Measurements from ENCODE around the gene PLPPR1. TPM values are rescaled to one million over a fixed set of nuclear protein-coding genes. Genes with fewer than 3 reads are reported as not detected.

The PLPPR1 gene
- polyA plus RNA-seq, 3 donors = not detected

DNA sequence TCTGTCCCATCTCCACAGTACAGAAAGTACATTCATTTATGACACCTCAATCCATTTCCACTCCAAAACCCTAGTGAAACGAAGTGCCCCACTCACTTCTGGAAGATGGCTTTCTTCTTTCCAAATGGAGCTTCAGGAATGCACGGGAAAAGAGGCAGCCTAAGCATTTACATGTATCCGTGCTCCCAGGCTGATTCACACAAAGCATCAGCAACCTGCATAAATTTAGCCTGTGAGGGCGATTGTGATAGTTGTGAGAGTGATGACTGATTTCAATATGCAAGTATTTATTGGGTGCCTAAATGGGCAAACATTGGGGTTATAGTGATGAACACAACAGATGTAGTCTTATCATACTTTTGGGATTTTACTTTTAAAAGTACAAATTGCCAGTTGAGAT lies 86.6 kb downstream of the PLPPR1 start:
- TF ChIP-seq, protein P1, sequence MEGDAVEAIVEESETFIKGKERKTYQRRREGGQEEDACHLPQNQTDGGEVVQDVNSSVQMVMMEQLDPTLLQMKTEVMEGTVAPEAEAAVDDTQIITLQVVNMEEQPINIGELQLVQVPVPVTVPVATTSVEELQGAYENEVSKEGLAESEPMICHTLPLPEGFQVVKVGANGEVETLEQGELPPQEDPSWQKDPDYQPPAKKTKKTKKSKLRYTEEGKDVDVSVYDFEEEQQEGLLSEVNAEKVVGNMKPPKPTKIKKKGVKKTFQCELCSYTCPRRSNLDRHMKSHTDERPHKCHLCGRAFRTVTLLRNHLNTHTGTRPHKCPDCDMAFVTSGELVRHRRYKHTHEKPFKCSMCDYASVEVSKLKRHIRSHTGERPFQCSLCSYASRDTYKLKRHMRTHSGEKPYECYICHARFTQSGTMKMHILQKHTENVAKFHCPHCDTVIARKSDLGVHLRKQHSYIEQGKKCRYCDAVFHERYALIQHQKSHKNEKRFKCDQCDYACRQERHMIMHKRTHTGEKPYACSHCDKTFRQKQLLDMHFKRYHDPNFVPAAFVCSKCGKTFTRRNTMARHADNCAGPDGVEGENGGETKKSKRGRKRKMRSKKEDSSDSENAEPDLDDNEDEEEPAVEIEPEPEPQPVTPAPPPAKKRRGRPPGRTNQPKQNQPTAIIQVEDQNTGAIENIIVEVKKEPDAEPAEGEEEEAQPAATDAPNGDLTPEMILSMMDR (IDR thresholded peaks at IDR 0.05) = no peak
- no peak overlapping the region for H3K27ac Mint-ChIP-seq
- Histone ChIP-seq H3K36me3 (replicated peaks in 1 of 2; ENCODE audit: control insufficient read depth in 1 of 2, insufficient read depth in 2 of 2, low read length in 2 of 2) (no peaks in the 10 kb centered on the region), H4K20me1 (ENCODE audit: insufficient read depth, low read length) (no peaks in the 10 kb centered on the region), H3K4me1 (ENCODE audit: control insufficient read depth in 1 of 2, insufficient read depth in 2 of 2, low read length in 2 of 2) (no peaks in the 10 kb centered on the region), H3K27ac (ENCODE audit: low read depth in 1 of 2, low read length in 2 of 2) (no peak overlapping the region), H2AFZ (ENCODE audit: insufficient read depth, low read depth, low read length, poor library complexity, severe bottlenecking) (no peak overlapping the region), H3K9me3 (replicated peaks in 1 of 2; ENCODE audit: control insufficient read depth in 1 of 2, insufficient read depth in 1 of 2, low read length in 2 of 2) (no peaks in the 10 kb centered on the region), H3K27me3 (ENCODE audit: control insufficient read depth in 2 of 2, insufficient read depth in 2 of 2, low read length in 2 of 2) (no peaks in the 10 kb centered on the region), H3K9ac (ENCODE audit: insufficient read depth, low read length, poor library complexity, severe bottlenecking) (no peak overlapping the region), H3K79me2 (ENCODE audit: insufficient read depth, low read length) (no peaks in the 10 kb centered on the region), H3K4me3 (replicated peaks in 1 of 3; ENCODE audit: low read depth in 2 of 3, low read length in 3 of 3) (no peak overlapping the region), H3K4me2 (replicated peaks; ENCODE audit: extremely low read depth, low read length, poor library complexity, severe bottlenecking) (no peak overlapping the region)
- H3K4me3 Mint-ChIP-seq = no peak overlapping the region
- WGBS (ENCODE audit: insufficient coverage) = 94% methylated on average over 2 of the region's 4 CpGs
- no peak for DNase-seq
- intact Hi-C loops (cut with micrococcal nuclease) = no loop called here
- H3K4me1 Mint-ChIP-seq = no peaks in the 10 kb centered on the region
- H3K27me3 Mint-ChIP-seq (ENCODE audit: low read depth in 3 of 3) = peaks cover 0 to 5% (median 4%) of the 10 kb centered on the region in 3 donors
- H3K9me3 Mint-ChIP-seq = peaks cover 0 to under 1% (median 0%) of the 10 kb centered on the region in 7 donors
- H3K36me3 Mint-ChIP-seq = no peaks in the 10 kb centered on the region

DNA sequence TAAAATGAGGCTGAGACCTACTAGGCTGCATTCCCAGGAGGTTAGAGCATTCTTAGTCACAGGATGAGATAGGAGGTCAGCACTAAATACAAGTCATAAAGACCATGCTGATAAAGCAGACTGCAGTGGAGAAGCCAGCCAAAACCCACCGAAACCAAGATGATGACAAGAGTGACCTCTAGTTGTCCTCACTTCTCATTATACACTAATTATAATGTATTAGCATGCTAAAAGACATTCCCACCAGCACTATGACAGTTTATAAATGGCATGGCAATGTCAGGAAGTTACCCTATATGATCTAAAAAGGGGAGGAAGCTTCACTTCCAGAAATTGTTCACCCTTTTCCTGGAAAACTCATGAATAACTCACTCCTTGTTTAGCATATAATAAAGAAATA lies 88.6 kb downstream of the PLPPR1 start:
- H3K36me3 ChIP-seq (replicated peaks in 1 of 2; ENCODE audit: control insufficient read depth in 1 of 2, insufficient read depth in 2 of 2, low read length in 2 of 2) = no peaks in the 10 kb centered on the region
- no peak for DNase-seq
- no CpG with 5 or more reads among the region's 1 CpG for WGBS (ENCODE audit: insufficient coverage)
- no peak overlapping the region for H3K9ac ChIP-seq (ENCODE audit: insufficient read depth, low read length, poor library complexity, severe bottlenecking)
- no peaks in the 10 kb centered on the region for H3K9me3 ChIP-seq (replicated peaks in 1 of 2; ENCODE audit: control insufficient read depth in 1 of 2, insufficient read depth in 1 of 2, low read length in 2 of 2)
- no peak overlapping the region for H3K27ac ChIP-seq (ENCODE audit: low read depth in 1 of 2, low read length in 2 of 2)
- no peaks in the 10 kb centered on the region for H4K20me1 ChIP-seq (ENCODE audit: insufficient read depth, low read length)
- Mint-ChIP-seq H3K27me3 (ENCODE audit: low read depth in 3 of 3) (peaks cover 0 to 5% (median 1%) of the 10 kb centered on the region in 3 donors), H3K9me3 (no peaks in the 10 kb centered on the region), H3K27ac (no peak overlapping the region), H3K4me1 (no peaks in the 10 kb centered on the region), H3K36me3 (no peaks in the 10 kb centered on the region), H3K4me3 (no peak overlapping the region)
- no peaks in the 10 kb centered on the region for H3K27me3 ChIP-seq (ENCODE audit: control insufficient read depth in 2 of 2, insufficient read depth in 2 of 2, low read length in 2 of 2)
- no peak overlapping the region for H3K4me3 ChIP-seq (replicated peaks in 1 of 3; ENCODE audit: low read depth in 2 of 3, low read length in 3 of 3)
- intact Hi-C loops (cut with micrococcal nuclease) = no loop called here
- H2AFZ ChIP-seq (ENCODE audit: insufficient read depth, low read depth, low read length, poor library complexity, severe bottlenecking) = no peak overlapping the region
- TF ChIP-seq, protein P1 (IDR thresholded peaks at IDR 0.05) = no peak
- H3K4me1 ChIP-seq (ENCODE audit: control insufficient read depth in 1 of 2, insufficient read depth in 2 of 2, low read length in 2 of 2) = no peaks in the 10 kb centered on the region
- no peaks in the 10 kb centered on the region for H3K79me2 ChIP-seq (ENCODE audit: insufficient read depth, low read length)
- H3K4me2 ChIP-seq (replicated peaks; ENCODE audit: extremely low read depth, low read length, poor library complexity, severe bottlenecking) = no peak overlapping the region

All from CD14-positive monocyte (primary cell).